Stimulated activated CD8-positive, alpha-beta memory T cell treated with anti-CD3 and anti-CD28 coated beads, Interleukin-12 subunit alpha, Interleukin-12 subunit beta, amount 100 ng/mL, for 4 hours (primary cell): Measurements from ENCODE around the gene CXCL10.

Experiments used
- DNase-seq: peaks from one replicate; pipeline ENCODE4 v3.0.0-alpha.2; 2020; ENCODE audit warnings: low read depth

Gene CXCL10

GRCh38 chr4:75992462-75992861 is 30.8 kb downstream of the CXCL10 start:
- no peak for DNase-seq

- DNase-seq, result no peak
Measured at GRCh38 chr4:75989846-75990528, 33.3 kb downstream of the CXCL10 start.

- no peak for DNase-seq
Measured at GRCh38 chr4:75985116-75985515, 38.2 kb downstream of the CXCL10 start.

- no peak for DNase-seq
Measured at GRCh38 chr4:75980576-75980975, 42.7 kb downstream of the CXCL10 start.

- DNase-seq, result no peak
Measured at GRCh38 chr4:75976177-75976576, 47.1 kb downstream of the CXCL10 start.

GRCh38 chr4:75973766-75974165 is 49.5 kb downstream of the CXCL10 start:
- DNase-seq, result no peak
